Smooth muscle cell (in vitro differentiated cells): ENCODE measurements around the gene TCF20. TPM values are rescaled to one million over a fixed set of nuclear protein-coding genes. Genes with fewer than 3 reads are reported as not detected.

Experiments used
- DNase-seq: peaks from one replicate; lab custom pipeline; 2025; ENCODE audit not compliant: unreplicated experiment; lab: John Stamatoyannopoulos, UW
- H2AFZ ChIP-seq: fragments of 200-600 bp; sonication (generic); 2 replicates; pipeline ENCODE4 v1.6.0; 2016; ENCODE audit warnings: antibody characterized with exemption, low read depth, mild to moderate bottlenecking
- H3F3A ChIP-seq: fragments of 200-600 bp; sonication (generic); 2 replicates; pipeline ENCODE4 v1.6.0; 2017; ENCODE audit warnings: antibody characterized with exemption, low read depth
- H3K27ac ChIP-seq: fragments of 200-600 bp; sonication (generic); 2 replicates; pipeline ENCODE4 v1.5.1; 2016; ENCODE audit warnings: low read depth, mild to moderate bottlenecking
- H3K27me3 ChIP-seq: fragments of 200-600 bp; sonication (generic); 2 replicates; pipeline ENCODE4 v1.6.1; 2016; ENCODE audit warnings: low read depth, mild to moderate bottlenecking
- H3K36me3 ChIP-seq: fragments of 200-600 bp; sonication (generic); 2 replicates; pipeline ENCODE4 v1.5.1; 2016; ENCODE audit warnings: low read depth
- H3K4me1 ChIP-seq: fragments of 200-600 bp; sonication (generic); 2 replicates; pipeline ENCODE4 v1.5.1; 2016; ENCODE audit warnings: low read depth
- H3K4me2 ChIP-seq: fragments of 200-600 bp; sonication (generic); 2 replicates; pipeline ENCODE4 v1.6.0; 2016; ENCODE audit warnings: mild to moderate bottlenecking
- H3K4me3 ChIP-seq: fragments of 200-600 bp; sonication (generic); 2 replicates; pipeline ENCODE4 v1.5.1; 2016; ENCODE audit warnings: mild to moderate bottlenecking
- H3K79me2 ChIP-seq: fragments of 200-600 bp; sonication (generic); 2 replicates; pipeline ENCODE4 v1.6.0; 2016; ENCODE audit warnings: low read depth, mild to moderate bottlenecking
- H3K9ac ChIP-seq: fragments of 200-600 bp; sonication (generic); 2 replicates; pipeline ENCODE4 v1.6.0; 2016; ENCODE audit warnings: low read depth
- H3K9me3 ChIP-seq: fragments of 200-600 bp; sonication (generic); replicated peaks from 2 replicates; pipeline ENCODE4 v1.5.1; 2016; ENCODE audit warnings: low read depth
- H4K20me1 ChIP-seq: fragments of 200-600 bp; sonication (generic); 2 replicates; pipeline ENCODE4 v1.6.0; 2016; ENCODE audit warnings: low read depth
- whole genome bisulfite sequencing: methylation state at CpG from one replicate; pipeline ENCODE4 v1.1.7; 2016; ENCODE audit warnings: low lambda C conversion rate; 5-methylcytosine and 5-hydroxymethylcytosine counted together
- polyA plus RNA-seq: library from polyadenylated mRNA; unstranded; fragments of >200 nt; fragmentation: Nextera tagmentation; extraction: Ambion mirVana; gene quantifications from 2 replicates; pipeline ENCODE4 v1.2.1, GENCODE V29; 2016
- total RNA-seq: library from RNA; depleted of rRNA; stranded (reverse); fragments of >200 nt; gene quantifications from 2 replicates; pipeline ENCODE4 v1.2.3, GENCODE V29; 2014
- TF ChIP-seq, protein P1 (sequence below): fragments of 200-600 bp; sonication (generic); IDR thresholded peaks from 2 replicates; pipeline ENCODE4 v1.5.1; 2017; ENCODE audit warnings: borderline replicate concordance, mild to moderate bottlenecking, antibody characterized with exemption; ENCODE audit not compliant: insufficient read depth, poor library complexity, severe bottlenecking

TCF20 gene
- total and polyA plus RNA-seq, 2 experiments from 2014 or later: 3.7 to 23.3 TPM

DNA sequence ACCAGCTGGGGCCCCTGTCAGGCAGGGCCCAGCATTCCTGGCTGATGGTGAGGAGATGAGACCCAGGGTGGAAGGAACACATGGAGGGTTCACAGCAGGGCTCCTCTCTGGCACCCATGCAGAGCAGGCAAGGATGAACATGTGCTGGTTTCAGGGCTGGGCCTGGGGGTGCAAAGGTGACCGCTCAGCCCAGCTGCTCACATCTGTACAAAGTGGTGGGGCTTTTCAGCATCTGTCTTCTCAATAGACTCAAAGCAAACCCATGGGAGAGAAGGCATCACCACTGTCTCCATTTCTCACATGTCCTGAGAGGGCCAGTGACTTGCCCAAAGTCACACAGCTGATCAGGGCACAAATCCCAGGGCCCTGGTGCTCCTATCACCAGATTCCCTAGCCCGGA is 27.3 kb upstream of the TCF20 start:
- Histone ChIP-seq H3K4me2 (no peak overlapping the region), H3F3A (no peaks in the 10 kb centered on the region), H4K20me1 (peaks cover 51% of the 10 kb centered on the region), H2AFZ (no peak overlapping the region), H3K27ac (no peak overlapping the region), H3K36me3 (no peaks in the 10 kb centered on the region), H3K9ac (no peak overlapping the region), H3K4me1 (peaks cover 15% of the 10 kb centered on the region), H3K27me3 (no peaks in the 10 kb centered on the region), H3K79me2 (no peaks in the 10 kb centered on the region), H3K4me3 (no peak overlapping the region), H3K9me3 (no peaks in the 10 kb centered on the region)
- no peak for DNase-seq
- TF ChIP-seq, protein P1, sequence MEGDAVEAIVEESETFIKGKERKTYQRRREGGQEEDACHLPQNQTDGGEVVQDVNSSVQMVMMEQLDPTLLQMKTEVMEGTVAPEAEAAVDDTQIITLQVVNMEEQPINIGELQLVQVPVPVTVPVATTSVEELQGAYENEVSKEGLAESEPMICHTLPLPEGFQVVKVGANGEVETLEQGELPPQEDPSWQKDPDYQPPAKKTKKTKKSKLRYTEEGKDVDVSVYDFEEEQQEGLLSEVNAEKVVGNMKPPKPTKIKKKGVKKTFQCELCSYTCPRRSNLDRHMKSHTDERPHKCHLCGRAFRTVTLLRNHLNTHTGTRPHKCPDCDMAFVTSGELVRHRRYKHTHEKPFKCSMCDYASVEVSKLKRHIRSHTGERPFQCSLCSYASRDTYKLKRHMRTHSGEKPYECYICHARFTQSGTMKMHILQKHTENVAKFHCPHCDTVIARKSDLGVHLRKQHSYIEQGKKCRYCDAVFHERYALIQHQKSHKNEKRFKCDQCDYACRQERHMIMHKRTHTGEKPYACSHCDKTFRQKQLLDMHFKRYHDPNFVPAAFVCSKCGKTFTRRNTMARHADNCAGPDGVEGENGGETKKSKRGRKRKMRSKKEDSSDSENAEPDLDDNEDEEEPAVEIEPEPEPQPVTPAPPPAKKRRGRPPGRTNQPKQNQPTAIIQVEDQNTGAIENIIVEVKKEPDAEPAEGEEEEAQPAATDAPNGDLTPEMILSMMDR: no peak
- 61% methylated on average over 2 of the region's 2 CpGs for WGBS

DNA sequence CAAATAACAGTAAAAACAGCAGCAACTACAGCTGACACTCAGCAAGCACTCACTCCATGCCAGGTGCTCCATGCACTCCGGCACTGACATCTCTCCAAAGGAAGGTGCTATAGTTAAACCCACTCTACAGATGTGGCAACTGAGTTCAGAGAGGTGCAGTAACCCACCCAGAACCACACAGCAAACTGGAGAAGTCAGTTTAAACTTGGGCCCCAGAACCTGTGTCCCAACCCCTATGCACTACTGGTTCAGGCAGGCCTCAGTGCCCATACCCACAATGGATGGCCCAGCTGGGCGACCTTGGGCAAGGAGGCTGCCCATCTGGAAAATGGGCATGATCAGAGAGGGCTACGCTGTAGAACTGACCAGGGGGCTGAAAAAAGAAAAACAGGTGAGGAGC is 26.4 kb upstream of the TCF20 start:
- Histone ChIP-seq H3F3A (no peaks in the 10 kb centered on the region), H3K36me3 (no peaks in the 10 kb centered on the region), H3K27me3 (no peaks in the 10 kb centered on the region), H3K9me3 (no peaks in the 10 kb centered on the region), H3K4me2 (no peak overlapping the region), H3K79me2 (no peaks in the 10 kb centered on the region), H3K27ac (no peak overlapping the region), H3K4me3 (no peak overlapping the region), H3K9ac (no peak overlapping the region), H3K4me1 (peaks cover 15% of the 10 kb centered on the region), H2AFZ (no peak overlapping the region), H4K20me1 (peaks cover 57% of the 10 kb centered on the region)
- DNase-seq: no peak
- TF ChIP-seq, protein P1: no peak
- WGBS: 94% methylated on average over 3 of the region's 3 CpGs

DNA sequence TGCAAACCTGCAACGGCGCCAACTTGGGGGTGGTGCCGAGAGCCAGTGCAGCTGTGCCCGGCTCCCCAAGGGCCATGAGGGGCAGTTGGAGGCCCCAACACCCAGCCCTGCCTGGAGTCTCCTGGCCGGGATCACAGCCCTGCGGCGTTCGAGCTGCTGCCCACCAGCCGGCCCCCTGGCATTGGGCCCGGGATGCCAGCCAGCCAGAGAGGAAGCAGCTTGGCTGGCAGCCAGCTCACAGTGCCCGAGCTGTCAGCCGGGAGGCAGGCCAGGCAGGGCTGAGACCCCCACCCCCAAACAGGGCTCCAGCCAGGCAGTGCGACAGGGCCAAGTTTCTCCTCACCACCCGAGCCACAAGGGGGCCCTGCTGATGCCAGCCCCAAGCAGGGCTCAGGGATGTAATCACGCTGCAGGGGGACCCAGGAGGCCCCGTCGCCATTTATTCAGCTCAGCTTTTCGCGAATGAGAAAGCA is 26.0 kb upstream of the TCF20 start:
- Histone ChIP-seq H3K9me3 (no peaks in the 10 kb centered on the region), H2AFZ (no peak overlapping the region), H3F3A (no peaks in the 10 kb centered on the region), H3K36me3 (no peaks in the 10 kb centered on the region), H3K27ac (no peak overlapping the region), H3K4me1 (peaks cover 15% of the 10 kb centered on the region), H3K9ac (no peak overlapping the region), H3K79me2 (no peaks in the 10 kb centered on the region), H3K27me3 (no peaks in the 10 kb centered on the region), H3K4me2 (no peak overlapping the region), H4K20me1 (peaks cover 56% of the 10 kb centered on the region), H3K4me3 (no peak overlapping the region)
- no peak for DNase-seq
- WGBS: 86% methylated on average over 17 of the region's 19 CpGs
- TF ChIP-seq, protein P1: no peak
